Measurements from ENCODE around the gene DOK6. TPM values are rescaled to one million over a fixed set of nuclear protein-coding genes. Genes with fewer than 3 reads are reported as not detected.

The DOK6 gene
- total RNA-seq, 6 experiments from 2014 or later, result not detected

DNA sequence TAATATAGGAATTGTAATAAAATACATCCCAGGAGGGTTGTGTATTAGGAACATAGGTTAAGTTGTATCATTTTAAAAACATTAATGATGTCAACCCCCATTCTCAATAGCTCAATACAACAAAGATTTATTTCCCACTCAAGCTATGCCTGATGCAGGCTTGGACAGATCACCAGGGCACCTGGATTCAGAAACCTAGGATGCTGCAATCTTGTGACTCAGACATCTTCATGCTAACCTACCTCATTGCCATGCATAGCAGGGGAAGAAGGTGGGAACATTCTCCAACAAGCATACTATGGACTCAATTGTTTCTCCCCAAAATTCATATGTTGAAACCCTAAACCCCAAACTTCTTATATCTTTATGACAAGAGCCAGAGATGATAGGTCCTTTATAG, 302.8 kb downstream of the DOK6 start:
- H3K4me3 Mint-ChIP-seq, result no peak overlapping the region

GRCh38 chr18:69705987-69706386, 305.3 kb downstream of the DOK6 start:
- TF ChIP-seq CTCF (IDR thresholded peaks at IDR 0.05), result no peak
- H3K27me3 Mint-ChIP-seq (ENCODE audit: insufficient read depth), result no peaks in the 10 kb centered on the region
- peaks cover 5% of the 10 kb centered on the region for H3K9me3 Mint-ChIP-seq
- H3K36me3 Mint-ChIP-seq (ENCODE audit: low read depth), result no peaks in the 10 kb centered on the region
- no peak overlapping the region for H3K4me3 Mint-ChIP-seq
- no peak overlapping the region for H3K27ac Mint-ChIP-seq
- H3K4me1 Mint-ChIP-seq (ENCODE audit: low read depth), result no peaks in the 10 kb centered on the region
- no peak for DNase-seq

More for the DNA sequence above, 302.8 kb downstream of the DOK6 start:
- Mint-ChIP-seq H3K27me3 (ENCODE audit: insufficient read depth) (no peaks in the 10 kb centered on the region), H3K36me3 (ENCODE audit: low read depth) (no peaks in the 10 kb centered on the region), H3K27ac (no peak overlapping the region), H3K9me3 (peaks cover 6% of the 10 kb centered on the region), H3K4me1 (ENCODE audit: low read depth) (no peaks in the 10 kb centered on the region)
- TF ChIP-seq CTCF (IDR thresholded peaks at IDR 0.05), result no peak
- DNase-seq, result no peak

- no peak for DNase-seq
- no peak overlapping the region for H3K4me3 Mint-ChIP-seq
- no peaks in the 10 kb centered on the region for H3K4me1 Mint-ChIP-seq (ENCODE audit: low read depth)
- H3K27me3 Mint-ChIP-seq (ENCODE audit: insufficient read depth), result no peaks in the 10 kb centered on the region
- TF ChIP-seq CTCF (IDR thresholded peaks at IDR 0.05), result no peak
- no peaks in the 10 kb centered on the region for H3K36me3 Mint-ChIP-seq (ENCODE audit: low read depth)
- no peak overlapping the region for H3K27ac Mint-ChIP-seq
- H3K9me3 Mint-ChIP-seq, result peaks cover 5% of the 10 kb centered on the region
Observed at GRCh38 chr18:69708844-69709243, 308.2 kb downstream of the DOK6 start.

GRCh38 chr18:69715191-69715795, 314.6 kb downstream of the DOK6 start:
- no peaks in the 10 kb centered on the region for H3K4me1 Mint-ChIP-seq (ENCODE audit: low read depth)
- no peak for DNase-seq
- no peaks in the 10 kb centered on the region for H3K36me3 Mint-ChIP-seq (ENCODE audit: low read depth)

GRCh38 chr18:69717586-69717985, 316.9 kb downstream of the DOK6 start:
- no peak for DNase-seq
- no peaks in the 10 kb centered on the region for H3K36me3 Mint-ChIP-seq (ENCODE audit: low read depth)
- 0 out of 2 replicates have a peak, but pooled peaks cover 2% of the 10 kb centered on the region for H3K27me3 Mint-ChIP-seq (ENCODE audit: insufficient read depth)
- H3K27ac Mint-ChIP-seq, result no peak overlapping the region
- H3K9me3 Mint-ChIP-seq, result peaks cover 31% of the 10 kb centered on the region
- no peaks in the 10 kb centered on the region for H3K4me1 Mint-ChIP-seq (ENCODE audit: low read depth)
- no peak for TF ChIP-seq CTCF (IDR thresholded peaks at IDR 0.05)
- no peak overlapping the region for H3K4me3 Mint-ChIP-seq

More at GRCh38 chr18:69715191-69715795, 314.6 kb downstream of the DOK6 start:
- H3K4me3 Mint-ChIP-seq, result no peak overlapping the region
- 0 out of 2 replicates have a peak, but pooled peaks cover 2% of the 10 kb centered on the region for H3K27me3 Mint-ChIP-seq (ENCODE audit: insufficient read depth)
- peaks cover 31% of the 10 kb centered on the region for H3K9me3 Mint-ChIP-seq
- TF ChIP-seq CTCF (IDR thresholded peaks at IDR 0.05), result no peak
- H3K27ac Mint-ChIP-seq, result no peak overlapping the region
